ENCODE measurements around the gene KDM4B. TPM values are rescaled to one million over a fixed set of nuclear protein-coding genes. Genes with fewer than 3 reads are reported as not detected.

KDM4B gene
- total RNA-seq, 2 experiments from 2014 or later, result 31.2 to 42.3 TPM

DNA sequence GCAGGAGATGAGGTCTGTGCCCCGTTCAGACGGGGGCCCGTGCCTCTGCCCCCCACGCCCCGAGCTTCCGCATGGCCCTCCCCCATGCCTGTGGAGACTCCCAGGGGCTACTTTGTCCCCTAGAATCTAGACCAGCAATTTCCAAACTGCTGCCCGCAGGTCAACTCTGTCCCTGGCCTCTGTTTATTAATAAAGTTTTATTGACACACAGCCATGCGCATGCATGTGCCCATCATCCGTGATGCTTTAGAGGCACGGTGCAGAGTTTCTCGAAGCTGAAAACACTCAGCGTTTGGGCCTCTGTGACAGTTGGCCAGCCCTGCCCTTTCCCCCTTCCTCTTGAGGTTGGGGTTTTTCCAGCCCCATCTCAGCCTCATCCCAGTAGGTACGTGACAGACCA is 140.0 kb downstream of the KDM4B start:
- DNase-seq (no peak), ATAC-seq (no peak)
- CTCF ChIA-PET, result interaction anchor here (1.3 kb wide), 1 partner anchor 60 kb away, joined by 3 read pairs; no protein-coding TSS in a partner anchor
- H3K4me1 Mint-ChIP-seq, result no peaks in the 10 kb centered on the region
- H3K9me3 Mint-ChIP-seq (ENCODE audit: low read depth), result no peaks in the 10 kb centered on the region
- H3K36me3 Mint-ChIP-seq, result no peaks in the 10 kb centered on the region
- H3K27me3 Mint-ChIP-seq, result no peaks in the 10 kb centered on the region
- H3K4me3 Mint-ChIP-seq, result no peak overlapping the region
- H3K27ac Mint-ChIP-seq, result no peak overlapping the region

DNA sequence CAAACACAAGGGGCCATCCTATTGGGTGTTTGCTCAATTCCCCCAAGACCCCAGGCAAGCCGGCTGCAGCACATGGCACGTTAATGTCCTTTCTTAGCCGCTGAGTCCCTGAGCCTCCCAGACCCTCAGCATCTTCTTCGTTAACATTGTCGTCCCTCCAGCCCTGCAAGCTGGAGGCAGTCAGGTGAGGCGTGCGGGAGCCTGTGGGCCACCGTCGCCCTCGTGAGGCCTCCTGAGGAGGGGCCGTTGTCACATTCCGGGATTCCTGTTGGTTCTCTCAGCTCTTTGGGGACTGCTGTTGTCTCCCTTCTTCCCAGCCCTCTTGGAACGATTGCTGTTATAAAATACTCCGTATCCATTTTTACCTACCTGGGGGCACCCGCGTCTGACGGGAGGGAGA is 140.6 kb downstream of the KDM4B start:
- Mint-ChIP-seq H3K27me3 (no peaks in the 10 kb centered on the region), H3K27ac (no peak overlapping the region), H3K4me1 (no peaks in the 10 kb centered on the region), H3K4me3 (no peak overlapping the region), H3K9me3 (ENCODE audit: low read depth) (no peaks in the 10 kb centered on the region), H3K36me3 (no peaks in the 10 kb centered on the region)
- DNase-seq (no peak), ATAC-seq (no peak)
- CTCF ChIA-PET, result interaction anchor here (1.3 kb wide), 1 partner anchor 61 kb away, joined by 3 read pairs; no protein-coding TSS in a partner anchor

DNA sequence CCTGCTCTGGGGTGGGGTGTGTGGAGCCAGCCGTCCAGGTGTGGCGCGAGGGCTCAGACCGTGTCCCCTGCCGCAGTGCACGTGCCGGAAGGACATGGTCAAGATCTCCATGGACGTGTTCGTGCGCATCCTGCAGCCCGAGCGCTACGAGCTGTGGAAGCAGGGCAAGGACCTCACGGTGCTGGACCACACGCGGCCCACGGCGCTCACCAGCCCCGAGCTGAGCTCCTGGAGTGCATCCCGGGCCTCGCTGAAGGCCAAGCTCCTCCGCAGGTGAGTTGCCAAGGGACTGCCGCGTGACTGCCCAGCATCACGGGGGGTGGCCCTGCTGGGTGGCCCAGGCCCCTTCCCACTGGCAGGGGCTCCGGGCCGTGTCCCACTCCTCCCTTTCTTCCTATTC is 141.6 kb downstream of the KDM4B start:
- Mint-ChIP-seq H3K27me3 (no peaks in the 10 kb centered on the region), H3K4me3 (no peak overlapping the region), H3K4me1 (no peaks in the 10 kb centered on the region), H3K36me3 (no peaks in the 10 kb centered on the region), H3K27ac (no peak overlapping the region), H3K9me3 (ENCODE audit: low read depth) (no peaks in the 10 kb centered on the region)
- ATAC-seq (no peak), DNase-seq (no peak)
- CTCF ChIA-PET, result no interaction called here

DNA sequence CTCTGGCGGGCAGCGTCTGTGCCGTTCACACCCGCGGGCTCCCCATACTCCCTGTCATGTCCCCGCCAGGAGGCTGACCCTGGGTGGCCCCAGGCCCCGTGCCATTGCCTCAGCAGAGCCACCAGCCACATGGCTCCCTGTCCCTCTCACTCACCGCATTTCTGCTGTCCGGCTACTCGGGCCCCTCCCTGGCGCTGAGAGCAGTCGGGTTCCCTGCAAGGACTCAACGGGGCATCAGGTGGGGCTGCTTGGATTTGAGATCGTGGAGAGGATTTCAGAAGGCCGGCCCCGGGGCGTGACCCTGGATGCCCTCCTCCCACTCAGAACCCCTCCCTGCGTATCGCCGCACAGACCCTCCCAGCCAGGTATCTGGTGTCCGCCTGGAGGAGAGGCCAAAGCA is 142.1 kb downstream of the KDM4B start:
- ATAC-seq (no peak), DNase-seq (no peak)
- Mint-ChIP-seq H3K27me3 (no peaks in the 10 kb centered on the region), H3K4me1 (no peaks in the 10 kb centered on the region), H3K9me3 (ENCODE audit: low read depth) (no peaks in the 10 kb centered on the region), H3K27ac (no peak overlapping the region), H3K36me3 (no peaks in the 10 kb centered on the region), H3K4me3 (no peak overlapping the region)
- CTCF ChIA-PET, result no interaction called here

DNA sequence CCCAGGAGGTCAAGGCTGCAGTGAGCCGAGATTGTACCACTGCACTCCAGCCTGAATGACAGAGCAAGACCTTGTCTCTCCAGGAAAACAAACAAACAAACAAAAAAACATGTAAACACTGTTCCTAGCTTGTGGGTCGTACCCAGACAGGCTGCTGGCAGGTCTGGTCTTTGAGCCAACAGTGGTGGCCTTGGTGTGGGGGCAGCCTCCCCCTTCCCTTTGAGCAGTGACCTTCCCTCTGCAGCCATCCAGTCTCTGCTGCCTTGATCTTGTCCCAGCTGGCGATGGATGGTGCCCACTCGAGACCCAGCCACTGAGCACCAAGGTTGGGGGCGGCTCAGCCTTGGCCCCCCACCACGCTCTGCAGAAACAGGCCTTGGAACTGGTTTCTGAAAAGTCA is 143.3 kb downstream of the KDM4B start:
- no peak for ATAC-seq
- H3K27ac Mint-ChIP-seq, result no peak overlapping the region
- H3K9me3 Mint-ChIP-seq (ENCODE audit: low read depth), result no peaks in the 10 kb centered on the region
- CTCF ChIA-PET, result no interaction called here
- H3K4me3 Mint-ChIP-seq, result no peak overlapping the region
- no peaks in the 10 kb centered on the region for H3K36me3 Mint-ChIP-seq
- H3K27me3 Mint-ChIP-seq, result no peaks in the 10 kb centered on the region
- no peak for DNase-seq
- no peaks in the 10 kb centered on the region for H3K4me1 Mint-ChIP-seq

DNA sequence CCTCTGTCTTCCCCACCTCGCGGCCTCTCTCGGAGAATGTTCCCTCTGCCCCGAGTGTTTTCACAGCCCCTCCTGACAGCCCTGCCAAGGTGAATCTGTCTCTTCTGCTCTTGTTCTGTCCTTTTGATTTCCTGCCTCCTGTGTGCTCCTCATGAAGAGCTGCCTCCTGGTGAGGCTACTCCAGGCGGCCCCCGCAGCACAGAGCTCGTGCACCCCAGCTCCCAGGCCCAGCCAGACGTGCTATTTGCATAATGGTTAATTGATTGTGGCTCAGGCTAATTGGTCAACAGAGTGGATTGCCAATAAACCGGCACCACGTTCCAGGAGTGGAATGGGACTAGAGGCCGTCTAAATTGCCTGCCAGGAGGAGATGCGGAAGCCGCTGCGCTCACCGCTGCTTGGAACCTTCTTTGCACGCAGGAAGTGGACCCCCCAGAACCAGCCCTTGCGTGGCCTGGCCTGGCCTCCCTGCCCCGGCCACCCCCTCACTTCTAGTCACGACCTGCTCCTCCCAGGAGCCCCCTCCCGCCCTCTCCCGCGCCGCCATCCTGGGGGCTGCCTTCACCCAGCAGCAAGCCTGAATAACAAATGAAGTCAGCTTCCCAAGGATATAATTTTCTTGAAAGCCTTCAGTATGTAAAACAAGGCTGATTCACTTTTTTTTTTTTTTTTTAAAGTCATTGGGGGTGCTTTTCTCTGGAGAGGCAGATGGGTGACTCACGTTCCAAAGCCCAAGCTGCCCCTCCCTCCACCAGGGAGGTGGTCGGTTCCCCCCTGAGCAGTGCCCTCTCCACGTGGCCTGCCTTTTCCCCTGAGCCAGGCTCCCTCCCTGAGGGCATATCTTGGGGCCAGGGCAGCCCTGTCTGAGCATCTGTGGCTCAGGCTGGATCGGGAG is 144.0 kb downstream of the KDM4B start:
- no peaks in the 10 kb centered on the region for H3K36me3 Mint-ChIP-seq
- H3K9me3 Mint-ChIP-seq (ENCODE audit: low read depth), result no peaks in the 10 kb centered on the region
- no peak overlapping the region for H3K27ac Mint-ChIP-seq
- H3K27me3 Mint-ChIP-seq, result no peaks in the 10 kb centered on the region
- CTCF ChIA-PET, result no interaction called here
- no peaks in the 10 kb centered on the region for H3K4me1 Mint-ChIP-seq
- no peak overlapping the region for H3K4me3 Mint-ChIP-seq
- ATAC-seq (no peak), DNase-seq (no peak)

DNA sequence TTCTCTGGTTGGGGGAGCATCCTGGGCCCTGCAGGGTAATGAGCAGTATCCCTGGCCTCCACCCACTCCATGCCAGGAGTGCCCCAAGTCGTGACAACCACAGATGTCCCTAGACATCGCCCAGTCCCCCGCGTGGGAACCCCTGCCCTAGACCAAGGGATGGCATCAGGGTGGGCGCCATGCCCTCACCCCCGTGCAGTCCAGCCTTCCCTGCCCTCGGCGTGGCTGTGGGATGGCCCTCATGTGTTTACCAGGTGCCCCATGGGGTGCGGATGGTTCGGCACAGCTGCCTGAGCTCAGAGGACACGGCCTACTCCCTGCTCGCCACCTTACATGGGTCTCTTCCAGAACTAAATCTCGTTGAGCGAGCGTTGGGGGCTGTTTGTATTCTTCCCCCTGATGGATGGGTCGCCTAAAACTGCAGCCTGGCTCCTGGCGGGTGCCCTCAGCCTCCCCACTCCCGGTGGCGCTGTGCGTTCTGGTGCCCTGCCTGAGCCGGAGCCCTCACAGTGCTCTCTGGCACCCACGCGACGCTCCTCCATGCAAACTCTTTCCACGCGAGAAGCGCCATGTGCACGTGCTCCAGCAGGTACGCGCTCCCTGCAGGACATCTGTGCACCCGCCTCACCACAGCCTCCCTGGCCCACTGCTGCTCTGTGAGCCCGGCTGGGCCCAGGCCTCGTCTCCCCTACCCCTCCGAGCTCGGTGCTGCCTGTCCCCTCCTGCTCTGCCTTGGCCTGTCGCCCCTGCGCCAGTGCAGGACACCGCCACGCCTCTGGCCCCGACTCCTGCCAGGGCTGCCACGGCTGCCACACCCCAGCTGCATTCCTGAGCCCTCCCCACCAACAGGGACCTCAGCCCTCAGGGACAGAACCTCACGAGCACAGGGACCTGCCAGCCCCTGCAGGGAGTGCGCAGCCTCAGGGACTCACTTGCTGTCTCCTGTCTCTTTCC is 145.0 kb downstream of the KDM4B start:
- H3K36me3 Mint-ChIP-seq, result no peaks in the 10 kb centered on the region
- no peak overlapping the region for H3K4me3 Mint-ChIP-seq
- no peaks in the 10 kb centered on the region for H3K27me3 Mint-ChIP-seq
- no peak for ATAC-seq
- H3K9me3 Mint-ChIP-seq (ENCODE audit: low read depth), result no peaks in the 10 kb centered on the region
- CTCF ChIA-PET, result no interaction called here
- no peak for DNase-seq
- H3K27ac Mint-ChIP-seq, result no peak overlapping the region
- H3K4me1 Mint-ChIP-seq, result no peaks in the 10 kb centered on the region

DNA sequence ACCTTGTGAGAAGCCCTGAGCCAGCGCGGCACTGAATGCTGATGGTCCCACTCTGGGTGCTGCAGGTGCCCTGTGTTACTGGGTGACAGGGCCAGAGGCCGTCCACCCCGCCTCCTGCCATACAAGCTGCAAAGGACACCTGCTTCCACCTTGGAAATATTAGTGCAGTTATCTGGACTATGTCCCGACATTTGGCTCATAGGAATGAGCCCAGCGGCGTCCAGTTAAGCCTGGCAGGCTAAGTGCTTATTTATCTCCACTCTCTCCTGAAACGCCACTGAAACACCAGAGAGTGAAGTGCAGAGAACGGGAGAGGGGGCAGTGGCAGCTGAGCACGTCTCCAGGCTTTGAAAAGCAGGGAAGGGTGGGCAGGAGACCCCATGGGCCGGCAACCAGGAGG is 145.8 kb downstream of the KDM4B start:
- Mint-ChIP-seq H3K36me3 (no peaks in the 10 kb centered on the region), H3K9me3 (ENCODE audit: low read depth) (no peaks in the 10 kb centered on the region), H3K27me3 (no peaks in the 10 kb centered on the region), H3K4me3 (no peak overlapping the region), H3K27ac (no peak overlapping the region), H3K4me1 (no peaks in the 10 kb centered on the region)
- no peak for DNase-seq
- ATAC-seq, result no peak
- CTCF ChIA-PET, result no interaction called here

DNA sequence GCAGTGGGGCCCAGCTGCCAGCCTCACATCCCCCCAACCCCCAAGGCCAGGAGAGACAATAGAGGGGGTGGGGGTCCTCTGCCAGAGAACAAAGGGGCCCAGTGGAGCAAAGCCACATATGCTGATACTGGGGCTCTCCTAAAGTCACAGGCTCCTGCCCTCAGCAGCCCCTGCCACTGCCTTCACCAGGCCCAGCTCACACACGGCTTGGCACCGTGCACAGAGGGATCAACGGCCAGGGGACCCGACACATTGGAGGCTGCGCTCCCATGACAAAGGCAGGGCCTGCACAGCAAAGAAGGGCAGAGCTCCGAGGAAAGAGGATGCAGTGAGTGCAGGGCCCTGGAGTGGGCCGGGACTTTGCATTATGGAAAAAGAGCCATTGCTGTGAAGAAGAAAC is 146.4 kb downstream of the KDM4B start:
- H3K9me3 Mint-ChIP-seq (ENCODE audit: low read depth), result no peaks in the 10 kb centered on the region
- no peaks in the 10 kb centered on the region for H3K4me1 Mint-ChIP-seq
- CTCF ChIA-PET, result no interaction called here
- H3K36me3 Mint-ChIP-seq, result no peaks in the 10 kb centered on the region
- H3K27me3 Mint-ChIP-seq, result no peaks in the 10 kb centered on the region
- ATAC-seq, result no peak
- H3K27ac Mint-ChIP-seq, result no peak overlapping the region
- H3K4me3 Mint-ChIP-seq, result no peak overlapping the region
- no peak for DNase-seq

DNA sequence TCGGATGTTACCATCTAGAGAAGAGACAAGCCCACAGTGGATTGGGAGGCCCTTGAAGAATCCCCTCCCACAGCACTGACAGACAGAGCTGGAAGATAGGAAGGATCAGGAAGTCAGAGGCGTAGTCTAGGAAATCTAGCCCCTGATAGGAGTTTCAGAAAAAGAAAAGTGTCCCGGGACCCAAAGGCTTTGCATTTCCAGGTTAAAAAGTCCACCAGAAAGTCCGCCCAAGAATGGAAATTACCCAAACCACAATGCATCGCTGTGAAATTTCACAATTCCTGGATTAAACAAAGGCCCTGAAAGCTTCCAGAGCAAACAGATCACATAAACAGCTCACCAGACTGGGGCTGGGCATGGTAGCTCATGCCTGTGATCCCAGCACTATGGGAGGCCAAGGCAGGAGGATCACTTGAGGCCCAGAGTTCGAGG is 146.9 kb downstream of the KDM4B start:
- Mint-ChIP-seq H3K9me3 (ENCODE audit: low read depth) (no peaks in the 10 kb centered on the region), H3K27ac (no peak overlapping the region)
- CTCF ChIA-PET, result interaction anchor here (0.7 kb wide), 1 partner anchor 29 kb away, joined by 4 read pairs; no protein-coding TSS in a partner anchor

DNA sequence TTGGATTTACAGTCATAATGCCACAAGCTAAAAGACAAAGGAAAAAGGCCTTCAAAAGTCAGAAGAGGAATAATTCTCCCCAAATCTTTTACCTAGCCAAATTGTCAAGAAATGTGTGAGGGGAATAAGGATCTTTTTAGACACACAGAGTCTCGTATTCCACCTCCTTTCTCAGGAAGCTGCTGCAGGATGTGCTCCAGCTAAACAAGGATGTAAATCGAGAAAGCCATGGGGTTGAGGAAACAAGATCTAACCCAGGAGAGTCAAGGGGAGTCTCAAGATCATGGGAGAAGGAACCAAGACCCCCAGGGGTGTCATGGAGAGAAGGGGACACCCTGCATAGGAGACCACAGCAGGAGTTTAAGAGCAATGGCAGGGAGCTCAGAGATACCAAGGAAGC is 147.4 kb downstream of the KDM4B start:
- Mint-ChIP-seq H3K9me3 (ENCODE audit: low read depth) (no peaks in the 10 kb centered on the region), H3K27ac (no peak overlapping the region), H3K4me3 (no peak overlapping the region), H3K36me3 (no peaks in the 10 kb centered on the region), H3K27me3 (no peaks in the 10 kb centered on the region), H3K4me1 (peaks cover 3% of the 10 kb centered on the region)
- ATAC-seq (no peak), DNase-seq (no peak)
- CTCF ChIA-PET, result interaction anchor here (0.7 kb wide), 1 partner anchor 28 kb away, joined by 4 read pairs; no protein-coding TSS in a partner anchor

More for the DNA sequence above, 146.9 kb downstream of the KDM4B start:
- ATAC-seq (no peak), DNase-seq (no peak)
- Mint-ChIP-seq H3K36me3 (no peaks in the 10 kb centered on the region), H3K4me3 (no peak overlapping the region), H3K4me1 (no peaks in the 10 kb centered on the region), H3K27me3 (no peaks in the 10 kb centered on the region)

DNA sequence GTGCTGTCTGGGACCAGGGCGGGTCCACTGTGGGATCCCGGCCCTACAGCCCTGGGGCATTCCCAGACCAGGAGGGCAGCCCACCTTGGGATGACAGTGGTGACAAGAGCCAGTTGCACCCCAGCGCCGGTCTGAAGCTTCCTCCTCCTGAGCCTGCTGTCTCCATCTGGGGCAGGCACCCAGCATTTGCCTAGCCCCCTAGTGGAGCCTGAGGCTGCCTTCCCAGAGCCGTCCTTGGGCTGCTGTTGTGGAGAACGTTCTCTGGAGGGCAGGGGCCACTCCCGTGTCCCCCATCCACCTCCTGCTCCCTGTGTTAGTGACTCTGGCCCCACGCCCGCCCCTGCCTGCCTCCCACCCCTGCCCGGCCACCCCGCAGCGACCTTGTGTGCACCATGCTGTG is 148.5 kb downstream of the KDM4B start:
- Mint-ChIP-seq H3K27ac (no peak overlapping the region), H3K27me3 (no peaks in the 10 kb centered on the region), H3K36me3 (no peaks in the 10 kb centered on the region), H3K4me3 (no peak overlapping the region), H3K4me1 (peaks cover 14% of the 10 kb centered on the region), H3K9me3 (ENCODE audit: low read depth) (no peaks in the 10 kb centered on the region)
- ATAC-seq, result no peak
- CTCF ChIA-PET, result no interaction called here
- no peak for DNase-seq

DNA sequence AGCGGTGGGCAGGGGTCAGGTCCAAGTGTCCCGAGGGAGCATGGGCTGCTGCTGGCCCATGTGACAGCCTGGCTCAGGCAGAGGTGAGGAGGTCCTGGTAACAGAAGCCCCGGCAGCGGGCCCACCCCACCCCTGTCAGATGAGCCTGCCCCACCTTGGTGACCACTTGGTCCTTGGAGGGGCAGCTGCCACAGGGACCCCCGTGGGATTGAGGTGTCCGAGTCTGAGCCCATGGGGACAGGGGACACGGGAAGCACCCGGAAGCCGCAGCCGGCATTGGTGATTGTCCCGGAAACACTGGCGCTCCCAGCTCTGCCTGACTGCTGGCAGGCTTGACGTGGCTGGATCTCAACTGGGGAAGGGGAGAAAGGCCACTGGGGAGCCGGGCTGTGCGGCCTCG is 149.1 kb downstream of the KDM4B start:
- no peak overlapping the region for H3K4me3 Mint-ChIP-seq
- CTCF ChIA-PET, result no interaction called here
- H3K27me3 Mint-ChIP-seq, result no peaks in the 10 kb centered on the region
- no peak overlapping the region for H3K27ac Mint-ChIP-seq
- DNase-seq (no peak), ATAC-seq (no peak)
- no peaks in the 10 kb centered on the region for H3K36me3 Mint-ChIP-seq
- H3K4me1 Mint-ChIP-seq, result peaks cover 15% of the 10 kb centered on the region
- H3K9me3 Mint-ChIP-seq (ENCODE audit: low read depth), result no peaks in the 10 kb centered on the region

All from activated CD8-positive, alpha-beta memory T cell treated with anti-CD3 and anti-CD28 coated beads, Interleukin-2, amount 10 ng/mL, durations not matched to agents 7 days and 5 days (primary cell).